ENCODE measurements around the gene PMFBP1. TPM values are rescaled to one million over a fixed set of nuclear protein-coding genes. Genes with fewer than 3 reads are reported as not detected.

PMFBP1 gene
- total and polyA plus RNA-seq, 2 of the 4 experiments (the other 2 are of a cell fraction) = under 0.01 TPM; not detected in 1

DNA sequence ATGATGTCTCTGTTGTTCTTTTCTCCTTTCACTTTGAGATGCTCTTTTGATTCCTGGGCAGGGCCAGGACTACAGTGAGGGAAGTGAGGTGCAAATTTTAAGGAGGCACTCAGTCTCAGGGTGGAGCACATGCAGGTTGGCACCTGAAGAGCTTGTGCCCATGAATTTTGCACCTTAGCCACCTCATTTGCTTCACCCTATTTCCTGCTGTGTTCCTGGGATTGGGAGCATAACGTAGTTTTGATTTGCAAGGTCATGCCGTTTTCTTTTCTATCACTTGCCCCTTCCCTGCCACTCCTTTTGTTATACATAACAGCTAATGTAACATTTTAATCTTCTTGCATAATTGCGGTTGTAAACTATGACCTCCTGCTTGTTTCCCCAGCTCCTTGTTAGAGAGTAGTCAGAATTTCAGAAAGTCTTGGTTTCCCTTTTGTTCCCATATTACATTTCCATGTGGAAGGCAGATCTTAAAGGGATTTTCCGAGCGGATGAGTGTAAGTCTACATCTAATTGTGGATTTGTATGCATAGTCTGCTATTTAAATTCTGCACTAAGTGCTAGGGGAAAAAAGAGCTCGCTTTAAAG, 9.8 kb downstream of the PMFBP1 start:
- no peak for ATAC-seq (ENCODE audit: low read depth)
- Histone ChIP-seq H4K20me1 (ENCODE audit: insufficient read depth, low read length) (no peaks in the 10 kb centered on the region), H2BK20ac (ENCODE audit: low read depth, low read length) (no peak overlapping the region), H3K9me1 (ENCODE audit: insufficient read depth, low read length) (no peaks in the 10 kb centered on the region), H2AK9ac (replicated peaks; ENCODE audit: low read depth, low read length, poor library complexity) (no peak overlapping the region), H3K18ac (ENCODE audit: low read depth, low read length) (no peak overlapping the region), H3K27ac (ENCODE audit: insufficient read depth, low read length) (no peak overlapping the region), H3K4ac (ENCODE audit: low read depth, low read length) (no peak overlapping the region), H2BK15ac (ENCODE audit: low read depth, low read length) (no peak overlapping the region), H3K9ac (ENCODE audit: low read depth, low read length) (no peak overlapping the region), H3K79me1 (ENCODE audit: low read depth in 1 of 2, low read length in 2 of 2) (no peaks in the 10 kb centered on the region), H3K4me2 (ENCODE audit: low read depth, low read length) (no peak overlapping the region), H3K9me3 (ENCODE audit: control insufficient read depth, insufficient read depth, low read length) (no peaks in the 10 kb centered on the region), H3K14ac (replicated peaks; ENCODE audit: low read depth, low read length) (no peak overlapping the region), H4K8ac (ENCODE audit: low read depth in 2 of 2, low read length in 2 of 2) (no peak overlapping the region), H2AK5ac (ENCODE audit: low read depth, low read length) (no peak overlapping the region), H3K23ac (ENCODE audit: low read depth, low read length) (no peak overlapping the region), H3K36me3 (ENCODE audit: control insufficient read depth, insufficient read depth, low read length) (no peaks in the 10 kb centered on the region), H2BK5ac (ENCODE audit: low read depth, low read length, poor library complexity, severe bottlenecking) (no peak overlapping the region), H2AFZ (replicated peaks; ENCODE audit: low read length, poor library complexity) (no peak overlapping the region), H2BK120ac (ENCODE audit: low read depth, low read length) (no peak overlapping the region), H3K4me1 (ENCODE audit: control insufficient read depth, insufficient read depth, low read length) (no peaks in the 10 kb centered on the region), H4K5ac (ENCODE audit: low read depth, low read length) (no peak overlapping the region), H4K91ac (ENCODE audit: insufficient read depth, low read depth, low read length) (no peak overlapping the region), H3K56ac (ENCODE audit: extremely low read depth, insufficient read depth, low read length) (no peak overlapping the region), H3K27me3 (ENCODE audit: control insufficient read depth, insufficient read depth, low read length) (no peaks in the 10 kb centered on the region), H3K4me3 (ENCODE audit: insufficient read depth, low read depth, low read length) (no peak overlapping the region)
- CTCF ChIA-PET = no interaction called here
- dilution Hi-C loops (cut with HindIII; ENCODE audit: low sequenced_read_pairs, unreplicated experiment) = no loop called here
- intact Hi-C loops (cut with micrococcal nuclease) = no loop called here
- in situ Hi-C loops (cut with MboI; ENCODE audit: low sequenced_read_pairs) = no loop called here
- no peak for DNase-seq
- BruUV-seq (replicated peaks) = no TSS peak
- no CpG with 5 or more reads among the region's 6 CpGs for WGBS, 2 experiments (ENCODE audit: extremely low coverage in 2 of 2, insufficient read length in 1 of 2)
- TF ChIP-seq BHLHE40 (IDR thresholded peaks at IDR 0.05; ENCODE audit: low read depth, low read length) = no peak
- TF ChIP-seq CHD1 (IDR thresholded peaks at IDR 0.05; ENCODE audit: low read depth, low read length) = no peak
- no peak for TF ChIP-seq FOS (IDR thresholded peaks at IDR 0.05; ENCODE audit: low read depth, low read length)
- no peak for TF ChIP-seq CTCF (conservative IDR thresholded peaks at IDR 0.05; ENCODE audit: low read depth, low read length)
- TF ChIP-seq NFE2L2 (IDR thresholded peaks at IDR 0.05; ENCODE audit: low read depth, low read length) = no peak
- TF ChIP-seq USF2 (IDR thresholded peaks at IDR 0.05; ENCODE audit: low read depth, low read length) = no peak
- no peak for TF ChIP-seq MAFK (IDR thresholded peaks at IDR 0.05; ENCODE audit: low read depth, low read length)
- no peak for TF ChIP-seq POLR2A (IDR thresholded peaks at IDR 0.05; ENCODE audit: low read depth, low read length)
- POLR2A ChIA-PET (ENCODE audit: unreplicated experiment) = no interaction called here

All from IMR-90 (cell line).